Prostate gland (tissue), 2 donors: ENCODE data around the gene ADARB1.

ENCODE experiments used
- CTCF ChIP-seq, 4 experiments: fragments of 200-600 bp in 2 of 4; fragments of 450-650 bp in 2 of 4; sonication (generic) in 2 of 4; IDR thresholded peaks; 1 replicate in 3 of 4; 2 replicates in 1 of 4; pipeline ENCODE4 v1.5.1; 2016 to 2019; ENCODE audit warnings: antibody characterized with exemption in 4 of 4, mild to moderate bottlenecking in 2 of 4, moderate library complexity in 2 of 4
- POLR2A ChIP-seq: fragments of 450-650 bp; IDR thresholded peaks from one replicate; pipeline ENCODE4 v1.6.1; 2016; ENCODE audit warnings: antibody characterized with exemption, mild to moderate bottlenecking
- POLR2AphosphoS5 ChIP-seq: sonication (generic); formaldehyde crosslinking; IDR thresholded peaks from one replicate; pipeline ENCODE4 v1.6.1; 2017; ENCODE audit warnings: antibody characterized with exemption

GRCh38 chr21:45139473-45139872, 65.1 kb downstream of the ADARB1 start:
- TF ChIP-seq CTCF (IDR thresholded peaks at IDR 0.05), result no peak
- no peak for TF ChIP-seq POLR2A
- TF ChIP-seq POLR2AphosphoS5, result no peak
